SW 1271 (cell line): Measurements from ENCODE around the gene ANKRD28.
A peak's percentile ranks its signal among the peaks of the same experiment; 100 is the strongest.
"Not testable (repeated sequence)": the region's sequence is repeated elsewhere in the genome, so short reads cannot be mapped to it uniquely, and the experiment has no call there.

Source experiments
- DNase-seq, 2 experiments: peaks; one replicate each; lab custom pipeline; 2025; lab: John Stamatoyannopoulos, UW

ANKRD28 gene

DNA sequence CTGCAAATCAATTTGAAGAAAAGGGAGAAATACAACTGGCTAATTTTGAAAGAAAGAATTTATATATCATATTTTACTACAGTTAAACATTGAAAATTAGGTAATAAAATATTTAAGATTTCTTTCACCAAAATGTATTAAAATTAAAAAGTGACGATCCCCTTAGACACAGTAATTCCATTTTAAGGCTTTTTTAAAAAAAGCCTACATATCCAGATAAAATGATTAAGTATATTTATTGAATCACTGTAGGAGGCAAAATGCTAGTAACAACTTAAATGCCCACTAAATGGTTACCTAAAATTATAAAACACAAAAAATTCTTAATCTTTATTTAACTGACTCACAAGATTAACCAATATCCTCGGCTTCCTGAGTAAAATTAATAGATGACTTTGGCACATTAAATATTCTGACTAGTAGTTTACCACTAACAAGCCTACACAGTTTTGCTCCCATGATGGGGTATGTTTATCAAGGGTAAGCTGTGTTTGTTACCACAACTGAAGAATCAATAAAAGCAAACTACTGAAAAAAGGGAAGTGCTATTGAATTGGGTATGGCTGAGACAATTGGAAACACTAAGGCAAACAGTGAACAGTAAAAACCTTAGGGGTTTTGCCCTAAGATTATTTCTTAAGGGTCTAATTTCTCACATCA, 28.4 kb downstream of the ANKRD28 start:
- DNase-seq: no peak

- DNase-seq: peak; percentile 82 to 96
These were observed 29.1 kb downstream of the ANKRD28 start for GRCh38 chr3:15768421-15769255.

GRCh38 chr3:15766406-15766805, 31.4 kb downstream of the ANKRD28 start:
- no peak for DNase-seq

DNA sequence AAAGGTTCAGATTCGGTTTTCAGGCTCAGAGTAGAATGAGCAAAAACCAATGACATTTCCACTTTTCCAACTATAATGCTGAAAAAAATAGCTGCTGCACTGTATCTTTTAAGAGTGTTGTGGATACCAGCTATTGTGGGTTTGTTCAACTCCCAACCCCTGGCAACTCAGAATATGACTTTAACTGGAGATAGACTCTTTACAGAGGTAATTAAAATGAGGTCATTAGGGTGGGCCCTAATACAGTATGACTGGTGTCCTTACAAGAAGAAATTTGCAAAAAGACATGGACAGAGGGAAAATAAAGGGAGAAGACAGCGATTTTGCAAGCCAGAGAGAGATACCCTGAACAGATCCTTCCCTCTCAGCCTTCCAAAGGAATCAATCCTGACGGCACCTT, 39.5 kb downstream of the ANKRD28 start:
- no peak for DNase-seq

DNA sequence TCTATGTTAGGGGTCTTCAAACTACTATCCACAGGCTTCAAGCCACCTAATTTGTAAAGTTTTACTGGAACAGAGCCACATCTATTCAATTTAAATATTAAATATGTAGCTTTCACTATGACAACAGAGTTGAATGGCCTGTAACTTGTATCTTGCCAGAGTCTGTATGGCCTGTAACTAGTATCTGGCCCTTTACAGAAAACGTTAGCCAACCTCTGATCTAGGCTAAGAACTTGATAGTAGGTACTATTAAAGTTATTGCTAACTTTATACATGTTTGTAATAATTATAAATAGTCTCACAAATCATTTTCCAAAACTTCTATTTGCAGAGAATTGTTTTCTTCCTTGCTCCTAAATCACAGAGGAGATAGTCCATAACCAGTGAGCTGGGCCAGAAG, 40.0 kb downstream of the ANKRD28 start:
- DNase-seq: no peak

DNA sequence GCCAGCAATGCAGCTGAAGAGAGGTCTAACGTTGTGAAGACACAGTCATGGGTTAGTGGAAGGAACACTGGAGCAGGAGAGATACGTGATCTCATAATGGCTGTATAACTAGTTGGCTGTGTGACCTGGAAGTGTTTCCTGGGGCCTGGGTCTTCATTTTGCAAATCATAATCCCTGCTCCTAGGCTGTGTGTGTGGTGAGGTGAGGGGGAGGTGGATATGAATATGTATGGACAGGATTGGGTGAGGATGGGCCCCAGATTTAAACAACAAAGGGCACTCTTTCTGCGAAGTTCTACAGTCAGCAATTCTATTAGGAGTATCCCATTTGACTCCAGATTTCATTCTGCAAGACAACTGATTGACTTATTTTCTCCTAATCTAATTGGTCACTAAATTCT, 41.3 kb downstream of the ANKRD28 start:
- no peak for DNase-seq

DNA sequence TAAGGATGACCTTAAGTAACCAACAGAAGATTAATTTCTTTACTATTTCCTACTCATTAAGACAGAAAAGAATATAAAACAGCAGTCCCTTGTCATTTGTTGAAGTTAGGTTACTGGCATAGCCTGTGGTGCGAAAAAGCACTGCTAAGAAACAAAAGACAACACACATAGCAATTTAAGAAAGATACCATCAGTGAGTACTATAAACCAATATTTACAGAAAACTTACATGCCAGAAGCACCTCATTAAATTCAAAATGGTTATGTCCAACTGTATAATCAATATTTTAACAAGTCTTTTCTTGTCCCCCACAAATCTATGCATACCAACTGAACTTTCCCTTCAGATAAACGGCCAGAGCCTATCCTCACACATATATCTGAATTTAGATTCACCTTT, 42.0 kb downstream of the ANKRD28 start:
- DNase-seq: no peak

GRCh38 chr3:15755181-15755580, 42.6 kb downstream of the ANKRD28 start:
- no peak for DNase-seq

DNA sequence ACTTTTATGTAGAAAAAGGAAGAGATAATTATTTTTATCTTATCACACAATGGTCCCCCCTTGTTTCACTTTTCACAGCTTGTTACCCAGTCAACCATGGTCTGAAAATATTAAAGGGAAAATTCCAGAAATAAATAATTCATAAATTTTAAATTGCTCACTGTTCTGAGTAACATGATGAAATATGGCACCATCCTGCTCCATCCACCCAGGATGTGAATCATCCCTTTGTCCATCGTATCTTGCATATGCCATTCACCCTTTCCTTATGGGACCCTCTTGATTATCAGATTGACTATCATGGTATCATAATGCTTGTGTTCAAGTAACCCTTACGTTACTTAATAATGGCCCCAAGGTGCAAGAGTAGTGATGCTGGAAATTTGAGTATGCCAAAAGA, 43.7 kb downstream of the ANKRD28 start:
- DNase-seq: peak; percentile 22 to 35

DNA sequence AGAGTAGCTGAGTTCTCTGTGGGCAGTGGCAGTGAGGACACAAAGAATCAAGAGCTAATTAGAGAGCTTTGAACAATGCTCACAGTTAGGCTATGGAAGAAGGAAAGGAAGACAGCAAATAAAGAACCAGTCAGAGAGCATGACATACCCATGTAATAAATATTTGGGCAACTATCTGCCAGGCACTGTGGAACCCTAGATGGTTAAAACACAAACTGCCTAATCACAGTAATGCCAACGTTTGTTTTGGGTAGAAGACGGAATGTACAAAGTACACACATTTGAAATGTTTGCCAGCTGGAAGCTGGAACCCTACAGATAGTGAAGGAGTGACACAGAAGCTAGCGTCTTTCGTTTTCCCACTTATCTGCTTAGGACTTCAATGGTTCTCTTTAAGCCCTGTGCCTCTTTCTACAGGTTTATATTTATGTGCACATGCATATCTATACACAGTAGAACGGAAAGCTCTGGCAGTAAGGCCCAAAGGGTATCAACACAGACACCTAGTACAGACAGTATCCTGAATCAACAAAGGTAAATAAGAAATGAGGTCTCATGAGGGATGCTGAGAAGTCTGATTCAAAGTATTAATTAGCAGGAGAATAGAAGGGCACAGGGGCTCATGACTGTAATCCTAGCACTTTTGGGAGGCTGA, 44.6 kb downstream of the ANKRD28 start:
- DNase-seq: no peak

GRCh38 chr3:15750879-15751278, 46.9 kb downstream of the ANKRD28 start:
- no peak for DNase-seq

DNA sequence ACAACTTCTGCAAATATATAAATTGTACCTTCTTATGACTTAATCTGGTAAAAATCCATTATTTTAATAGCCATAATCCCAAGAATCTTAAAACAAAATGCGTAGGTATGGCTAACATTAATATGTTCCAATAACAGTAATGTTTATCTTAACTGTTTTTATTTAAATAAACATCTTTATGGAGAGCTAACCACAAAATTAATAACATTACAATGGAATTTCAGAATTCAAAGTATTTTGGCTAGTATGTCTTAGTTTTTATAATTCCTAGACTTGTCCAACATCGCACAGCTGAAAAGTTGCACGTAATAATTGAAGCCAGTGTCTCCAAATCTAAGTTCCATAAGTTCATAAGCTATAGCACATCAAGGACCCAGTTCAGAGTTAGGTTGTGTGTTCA, 47.6 kb downstream of the ANKRD28 start:
- DNase-seq: no peak

DNA sequence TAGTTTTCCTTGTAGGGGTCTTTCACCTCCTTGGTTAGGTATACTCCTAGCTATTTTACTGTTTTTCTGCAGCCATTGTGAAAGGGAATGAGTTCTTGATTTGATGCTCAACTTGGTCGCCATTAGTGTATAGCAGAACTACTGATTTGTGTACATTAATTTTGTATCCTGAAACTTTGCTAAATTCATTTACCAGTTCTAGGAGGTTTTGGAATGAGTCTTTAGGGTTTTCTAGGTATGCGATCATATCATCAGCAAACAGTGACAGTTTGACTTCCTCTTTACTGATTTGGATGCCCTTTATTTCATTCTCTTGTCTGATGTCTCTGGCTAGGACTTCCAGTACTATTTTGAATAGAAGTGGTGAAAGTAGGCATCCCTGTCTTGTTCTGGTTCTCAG, 51.9 kb downstream of the ANKRD28 start:
- not testable (repeated sequence) for DNase-seq

- DNase-seq: no peak
These were observed 53.6 kb downstream of the ANKRD28 start for GRCh38 chr3:15744176-15744575.

DNA sequence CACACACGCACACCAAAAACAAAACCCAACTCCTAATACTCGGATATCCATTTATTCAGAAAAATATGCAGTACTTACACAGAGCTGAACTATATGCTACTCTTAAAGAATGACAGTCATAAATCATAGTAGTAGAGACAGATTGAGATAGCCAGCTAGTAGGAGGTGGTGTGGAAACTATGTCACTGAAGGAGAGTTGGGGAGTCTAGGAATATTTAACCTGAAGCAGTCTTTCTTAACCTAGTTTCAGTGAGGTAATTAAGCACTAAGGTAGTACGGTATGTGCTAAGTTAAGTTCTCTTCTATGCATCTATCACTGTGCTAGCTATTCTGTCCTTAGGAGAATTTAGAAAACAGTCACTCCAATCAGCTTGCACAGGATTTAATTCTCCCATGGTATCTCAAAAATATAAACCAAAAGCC, 54.2 kb downstream of the ANKRD28 start:
- DNase-seq: peak in 1 of 2 experiments; percentile 31

DNA sequence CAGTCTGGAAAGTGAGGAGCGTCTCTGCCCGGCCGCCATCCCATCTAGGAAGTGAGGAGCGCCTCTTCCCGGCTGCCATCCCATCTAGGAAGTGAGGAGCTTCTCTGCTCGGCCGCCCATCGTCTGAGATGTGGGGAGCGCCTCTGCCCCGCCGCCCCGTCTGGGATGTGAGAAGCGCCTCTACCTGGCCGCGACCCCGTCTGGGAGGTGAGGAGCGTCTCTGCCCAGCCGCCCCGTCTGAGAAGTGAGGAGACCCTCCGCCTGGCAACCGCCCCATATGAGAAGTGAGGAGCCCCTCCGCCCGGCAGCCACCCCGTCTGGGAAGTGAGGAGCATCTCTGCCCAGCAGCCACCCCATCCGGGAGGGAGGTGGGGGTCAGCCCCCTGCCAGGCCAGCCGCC, 55.5 kb downstream of the ANKRD28 start:
- DNase-seq: not testable (repeated sequence)

- not testable (repeated sequence) for DNase-seq
These were observed 59.2 kb downstream of the ANKRD28 start for GRCh38 chr3:15738616-15739005.

DNA sequence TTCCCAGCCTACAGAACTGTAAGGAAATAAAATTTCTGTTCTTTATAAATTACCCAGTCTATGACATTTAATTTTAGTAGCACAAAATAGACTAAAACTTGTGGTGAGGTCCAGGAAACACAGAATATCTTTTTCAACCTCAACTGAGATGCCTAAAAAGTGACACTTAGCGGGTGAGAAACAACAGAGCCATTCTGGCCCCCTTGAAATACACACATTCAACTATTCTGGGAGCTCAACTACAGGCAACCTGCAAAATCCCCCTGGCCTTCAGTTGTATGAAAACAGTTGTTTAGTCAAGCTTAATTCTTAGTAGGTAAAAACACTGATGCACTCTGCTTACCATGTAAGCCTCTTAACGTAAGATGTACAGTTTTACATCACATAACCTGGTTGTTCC, 66.8 kb downstream of the ANKRD28 start:
- no peak for DNase-seq

DNA sequence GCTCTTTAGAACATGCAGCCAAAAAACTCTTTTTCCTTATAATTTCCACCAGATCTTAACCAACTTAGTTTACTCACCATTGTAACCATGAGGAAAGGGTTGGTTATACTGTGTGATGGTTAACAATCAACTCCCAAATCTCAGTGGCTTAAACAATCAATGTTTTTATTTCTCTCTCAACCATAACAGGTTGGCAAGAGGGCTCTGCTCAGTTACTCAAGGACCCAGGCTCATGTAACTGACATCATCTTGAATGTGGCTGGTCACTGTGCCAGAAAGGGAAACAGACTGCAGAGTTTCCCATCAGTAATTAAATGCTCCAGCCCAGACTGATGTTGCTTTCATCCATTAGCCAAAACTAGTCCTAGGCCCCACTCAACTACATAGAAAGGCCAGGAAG, 69.0 kb downstream of the ANKRD28 start:
- DNase-seq: no peak

DNA sequence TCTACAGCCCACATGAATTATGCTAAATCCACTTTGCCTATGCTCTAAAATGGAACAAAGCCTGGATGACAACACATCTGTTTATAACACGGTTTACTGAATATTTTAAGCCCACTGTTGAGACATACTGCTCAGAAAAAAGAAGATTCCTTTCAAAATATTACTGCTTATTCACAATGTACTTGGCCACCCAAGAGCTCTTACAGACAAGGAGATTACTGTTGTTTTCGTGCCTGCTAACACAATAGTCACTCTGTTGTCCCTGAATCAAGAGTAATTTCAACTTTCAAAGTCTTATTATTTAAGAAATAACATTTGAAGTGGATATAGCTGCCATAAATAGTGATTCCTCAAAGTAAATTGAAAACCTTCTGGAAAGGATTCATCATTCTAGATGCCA, 70.9 kb downstream of the ANKRD28 start:
- DNase-seq: no peak

- DNase-seq: no peak
These were observed 71.7 kb downstream of the ANKRD28 start for GRCh38 chr3:15726043-15726442.

DNA sequence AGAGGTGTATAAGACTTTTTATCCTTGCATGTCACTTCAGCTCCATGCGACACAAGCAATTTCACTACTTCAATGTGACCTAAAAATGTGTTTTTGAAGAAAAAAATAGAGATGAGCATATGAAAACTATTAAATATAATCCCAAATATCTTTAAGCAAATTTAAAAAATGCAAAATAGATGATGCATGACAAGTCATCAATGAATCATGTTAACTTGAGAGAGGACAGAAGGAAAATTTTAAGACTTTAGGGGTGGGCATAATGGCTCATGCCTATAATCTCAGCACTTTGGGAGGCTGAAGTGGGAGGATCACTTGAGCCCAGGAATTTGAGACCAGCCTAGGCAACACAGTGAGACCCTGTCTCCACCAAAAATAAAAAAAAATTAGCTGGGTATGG, 73.3 kb downstream of the ANKRD28 start:
- no peak for DNase-seq

DNA sequence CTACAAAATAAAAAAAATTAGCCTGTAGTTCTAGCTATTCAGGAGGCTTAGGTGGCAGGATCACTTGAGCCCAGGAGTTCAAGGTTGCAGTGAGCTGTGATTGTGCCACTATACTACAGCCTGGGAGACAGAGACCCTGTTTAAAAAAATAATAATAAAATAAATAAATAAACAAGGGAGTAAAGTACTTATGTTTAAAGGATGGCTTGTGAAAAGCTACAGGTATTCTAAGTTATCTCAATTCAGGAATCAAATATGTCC, 74.2 kb downstream of the ANKRD28 start:
- no peak for DNase-seq
